NB4 (cell line): ENCODE measurements around the gene KATNBL1.
A peak's percentile ranks its signal among the peaks of the same experiment; 100 is the strongest.

Experiments
- MYC ChIP-seq: IDR thresholded peaks from 2 replicates; pipeline ENCODE4 v1.6.1; 2011; ENCODE audit warnings: low read depth, low read length
- POLR2A ChIP-seq: IDR thresholded peaks from 2 replicates; pipeline ENCODE4 v1.6.1; 2011; ENCODE audit warnings: mild to moderate bottlenecking; ENCODE audit not compliant: insufficient read length; ENCODE audit errors: extremely low read depth
- TF ChIP-seq, protein P1 (sequence below): IDR thresholded peaks from 2 replicates; pipeline ENCODE4 v1.6.1; 2011; ENCODE audit warnings: low read depth, low read length
- TF ChIP-seq, protein P2 (sequence below): IDR thresholded peaks from one replicate; pipeline ENCODE4 v1.5.1; 2012; ENCODE audit warnings: low read depth, low read length

DNA sequence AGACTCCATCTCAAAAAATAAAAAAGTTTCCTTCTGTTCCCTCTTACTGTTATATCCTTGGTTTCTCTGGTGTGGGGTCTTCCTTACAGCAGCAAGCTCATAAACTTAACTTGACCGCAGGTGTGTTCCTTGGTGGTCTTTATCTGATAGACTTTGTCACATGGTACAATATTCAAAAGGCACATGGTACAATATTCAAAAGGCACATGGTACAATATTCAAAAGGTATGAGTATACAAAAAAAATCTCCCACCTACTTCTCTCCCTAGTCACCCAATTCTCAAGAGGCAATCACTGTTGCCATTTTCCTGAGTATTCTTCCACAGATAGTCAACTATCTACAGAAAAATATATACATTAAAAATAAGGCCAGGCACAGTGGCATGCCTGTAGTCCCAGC, 103.5 kb downstream of the KATNBL1 start:
- TF ChIP-seq, protein P1, sequence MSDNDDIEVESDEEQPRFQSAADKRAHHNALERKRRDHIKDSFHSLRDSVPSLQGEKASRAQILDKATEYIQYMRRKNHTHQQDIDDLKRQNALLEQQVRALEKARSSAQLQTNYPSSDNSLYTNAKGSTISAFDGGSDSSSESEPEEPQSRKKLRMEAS, result peak; percentile 68
- TF ChIP-seq, protein P2, sequence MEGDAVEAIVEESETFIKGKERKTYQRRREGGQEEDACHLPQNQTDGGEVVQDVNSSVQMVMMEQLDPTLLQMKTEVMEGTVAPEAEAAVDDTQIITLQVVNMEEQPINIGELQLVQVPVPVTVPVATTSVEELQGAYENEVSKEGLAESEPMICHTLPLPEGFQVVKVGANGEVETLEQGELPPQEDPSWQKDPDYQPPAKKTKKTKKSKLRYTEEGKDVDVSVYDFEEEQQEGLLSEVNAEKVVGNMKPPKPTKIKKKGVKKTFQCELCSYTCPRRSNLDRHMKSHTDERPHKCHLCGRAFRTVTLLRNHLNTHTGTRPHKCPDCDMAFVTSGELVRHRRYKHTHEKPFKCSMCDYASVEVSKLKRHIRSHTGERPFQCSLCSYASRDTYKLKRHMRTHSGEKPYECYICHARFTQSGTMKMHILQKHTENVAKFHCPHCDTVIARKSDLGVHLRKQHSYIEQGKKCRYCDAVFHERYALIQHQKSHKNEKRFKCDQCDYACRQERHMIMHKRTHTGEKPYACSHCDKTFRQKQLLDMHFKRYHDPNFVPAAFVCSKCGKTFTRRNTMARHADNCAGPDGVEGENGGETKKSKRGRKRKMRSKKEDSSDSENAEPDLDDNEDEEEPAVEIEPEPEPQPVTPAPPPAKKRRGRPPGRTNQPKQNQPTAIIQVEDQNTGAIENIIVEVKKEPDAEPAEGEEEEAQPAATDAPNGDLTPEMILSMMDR, result no peak
- no peak for TF ChIP-seq MYC
- TF ChIP-seq POLR2A, result no peak
